GM21786 (cell line): ENCODE measurements around the gene RAB27A.
A peak's percentile ranks its signal among the peaks of the same experiment; 100 is the strongest.
"Not testable (repeated sequence)": the region's sequence is repeated elsewhere in the genome, so short reads cannot be mapped to it uniquely, and the experiment has no call there.

Source experiments
- ATAC-seq: cut with Tn5 transposase; IDR thresholded peaks from one replicate; pipeline ENCODE4 v1.9.1; 2021; ENCODE audit not compliant: unreplicated experiment

The RAB27A gene

GRCh38 chr15:55289746-55290527 lies at the start of gene RAB27A:
TSS of gene RAB27A (minus strand) at chr15:55289813. CDS start at chr15:55234934, 54,879 bp downstream.
- peak; percentile 64 for ATAC-seq

- no peak for ATAC-seq
Measured at GRCh38 chr15:55337160-55337559, 47.5 kb upstream of the RAB27A start.

GRCh38 chr15:55334997-55335396 lies 45.4 kb upstream of the RAB27A start:
- no peak for ATAC-seq

GRCh38 chr15:55334371-55334770 lies 44.8 kb upstream of the RAB27A start:
- no peak for ATAC-seq

GRCh38 chr15:55327387-55327786 lies 37.8 kb upstream of the RAB27A start:
- ATAC-seq, result no peak

- ATAC-seq, result no peak
Measured at GRCh38 chr15:55322467-55322866, 32.9 kb upstream of the RAB27A start.

GRCh38 chr15:55320963-55321362 lies 31.4 kb upstream of the RAB27A start:
- ATAC-seq, result no peak

GRCh38 chr15:55320238-55320550 lies 30.6 kb upstream of the RAB27A start:
- ATAC-seq, result no peak

GRCh38 chr15:55319537-55320237 lies 30.1 kb upstream of the RAB27A start:
- ATAC-seq, result peak; percentile 54

- peak; percentile 83 for ATAC-seq
Measured at GRCh38 chr15:55318588-55319494, 29.2 kb upstream of the RAB27A start, which contains the start of the genes PIGB and PIGBOS1. TSS of gene PIGB (plus strand) at chr15:55319222. CDS start at chr15:55319251, 29 bp downstream. TSS of gene PIGBOS1 (minus strand) at chr15:55319123. CDS start at chr15:55317792, 1,331 bp downstream.

GRCh38 chr15:55302801-55303200 lies 13.2 kb upstream of the RAB27A start:
- not testable (repeated sequence) for ATAC-seq

GRCh38 chr15:55297315-55297714 lies 7.7 kb upstream of the RAB27A start:
- ATAC-seq, result no peak

GRCh38 chr15:55290528-55291057 lies 980 bp upstream of the RAB27A start:
- peak; percentile 68 for ATAC-seq

GRCh38 chr15:55289011-55289745 lies 435 bp downstream of the RAB27A start:
- peak; percentile 25 for ATAC-seq

- no peak for ATAC-seq
Measured at GRCh38 chr15:55288006-55288717, 1.5 kb downstream of the RAB27A start.

- not testable (repeated sequence) for ATAC-seq
Measured at GRCh38 chr15:55286442-55287189, 3.0 kb downstream of the RAB27A start.

- ATAC-seq, result no peak
Measured at GRCh38 chr15:55284426-55284825, 5.2 kb downstream of the RAB27A start.

GRCh38 chr15:55283379-55284147 lies 6.0 kb downstream of the RAB27A start:
- ATAC-seq, result no peak
